VCaP (cell line): ENCODE measurements around the gene ROCK2.

ENCODE experiments used
- H3K27ac ChIP-seq: fragments of 450-650 bp; 2 replicates; pipeline ENCODE4 v1.5.1; 2017
- TF ChIP-seq, protein P1 (sequence below): fragments of 450-650 bp; conservative IDR thresholded peaks from 2 replicates; pipeline ENCODE4 v1.5.1; 2017; ENCODE audit warnings: mild to moderate bottlenecking, moderate library complexity

ROCK2 gene

DNA sequence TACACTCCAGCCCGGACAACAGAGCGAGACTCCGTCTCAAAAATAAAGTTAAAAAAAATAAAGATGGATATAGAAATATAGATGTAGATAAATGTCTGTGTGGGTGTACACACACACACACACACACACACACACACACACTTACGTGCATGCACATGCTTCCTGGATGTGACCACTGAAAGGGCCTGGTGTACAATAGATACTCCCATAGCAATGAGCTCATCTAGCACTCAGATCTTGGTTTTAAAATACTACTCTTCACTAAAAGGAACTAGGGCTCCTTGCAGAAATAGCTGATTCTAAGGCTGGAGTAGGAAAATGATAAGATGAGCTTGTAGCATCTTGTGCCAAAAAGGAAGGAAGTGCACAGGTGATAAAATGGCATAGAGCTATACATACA is 39.1 kb downstream of the ROCK2 start:
- TF ChIP-seq, protein P1, sequence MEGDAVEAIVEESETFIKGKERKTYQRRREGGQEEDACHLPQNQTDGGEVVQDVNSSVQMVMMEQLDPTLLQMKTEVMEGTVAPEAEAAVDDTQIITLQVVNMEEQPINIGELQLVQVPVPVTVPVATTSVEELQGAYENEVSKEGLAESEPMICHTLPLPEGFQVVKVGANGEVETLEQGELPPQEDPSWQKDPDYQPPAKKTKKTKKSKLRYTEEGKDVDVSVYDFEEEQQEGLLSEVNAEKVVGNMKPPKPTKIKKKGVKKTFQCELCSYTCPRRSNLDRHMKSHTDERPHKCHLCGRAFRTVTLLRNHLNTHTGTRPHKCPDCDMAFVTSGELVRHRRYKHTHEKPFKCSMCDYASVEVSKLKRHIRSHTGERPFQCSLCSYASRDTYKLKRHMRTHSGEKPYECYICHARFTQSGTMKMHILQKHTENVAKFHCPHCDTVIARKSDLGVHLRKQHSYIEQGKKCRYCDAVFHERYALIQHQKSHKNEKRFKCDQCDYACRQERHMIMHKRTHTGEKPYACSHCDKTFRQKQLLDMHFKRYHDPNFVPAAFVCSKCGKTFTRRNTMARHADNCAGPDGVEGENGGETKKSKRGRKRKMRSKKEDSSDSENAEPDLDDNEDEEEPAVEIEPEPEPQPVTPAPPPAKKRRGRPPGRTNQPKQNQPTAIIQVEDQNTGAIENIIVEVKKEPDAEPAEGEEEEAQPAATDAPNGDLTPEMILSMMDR: no peak
- H3K27ac ChIP-seq: no peak overlapping the region

DNA sequence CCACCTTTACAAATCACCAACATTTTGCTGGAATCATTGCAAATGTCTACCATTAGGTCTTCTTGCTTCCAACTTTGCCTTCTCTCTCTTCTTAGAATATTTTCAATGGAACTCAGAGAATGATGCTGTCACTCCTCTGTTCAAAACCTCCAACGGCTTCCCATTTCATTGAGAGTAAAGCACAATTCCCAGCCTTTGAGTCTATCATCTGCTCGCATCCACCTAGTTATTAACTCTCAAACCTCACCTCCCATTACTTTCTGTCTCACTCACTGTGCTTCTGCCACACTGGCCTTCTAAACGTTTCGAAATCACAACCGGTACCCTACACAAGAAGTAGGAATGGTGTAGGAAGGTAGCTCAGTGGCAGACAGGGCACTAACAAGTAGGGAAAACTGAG is 40.0 kb downstream of the ROCK2 start:
- TF ChIP-seq, protein P1: no peak
- H3K27ac ChIP-seq: no peak overlapping the region

DNA sequence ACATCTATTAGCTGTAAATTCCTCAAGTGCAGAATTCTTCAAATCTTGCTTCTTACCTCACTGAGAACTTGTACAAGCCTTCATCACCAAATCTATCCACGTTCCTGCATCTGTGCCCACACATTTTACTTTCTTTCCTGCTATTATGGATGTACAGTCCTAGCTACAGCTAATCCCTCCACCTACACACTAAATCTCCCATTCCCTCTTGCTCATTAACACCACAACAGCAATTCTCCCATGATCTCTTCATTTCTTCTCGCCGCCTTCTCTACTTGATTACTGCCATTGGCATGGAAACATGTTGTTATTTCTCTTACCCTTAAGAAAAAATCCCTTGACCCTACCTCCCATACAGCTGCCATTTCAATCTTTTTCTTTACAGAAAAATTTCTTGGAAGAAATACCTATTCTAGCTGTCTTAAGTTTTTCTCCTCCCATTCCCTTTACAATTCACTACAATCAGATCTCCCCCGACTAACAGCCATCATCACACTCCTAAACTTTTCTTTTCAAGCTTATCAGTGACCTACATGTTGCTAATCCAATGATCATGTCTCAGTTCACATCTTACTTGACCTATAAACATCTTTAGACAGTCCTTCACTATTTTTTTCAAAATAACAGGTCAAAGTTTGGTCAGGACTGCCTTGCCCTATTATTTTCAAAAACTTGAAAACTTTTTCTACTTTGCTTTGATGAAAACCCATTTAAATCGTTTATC is 41.0 kb downstream of the ROCK2 start:
- no peak overlapping the region for H3K27ac ChIP-seq
- TF ChIP-seq, protein P1: no peak

DNA sequence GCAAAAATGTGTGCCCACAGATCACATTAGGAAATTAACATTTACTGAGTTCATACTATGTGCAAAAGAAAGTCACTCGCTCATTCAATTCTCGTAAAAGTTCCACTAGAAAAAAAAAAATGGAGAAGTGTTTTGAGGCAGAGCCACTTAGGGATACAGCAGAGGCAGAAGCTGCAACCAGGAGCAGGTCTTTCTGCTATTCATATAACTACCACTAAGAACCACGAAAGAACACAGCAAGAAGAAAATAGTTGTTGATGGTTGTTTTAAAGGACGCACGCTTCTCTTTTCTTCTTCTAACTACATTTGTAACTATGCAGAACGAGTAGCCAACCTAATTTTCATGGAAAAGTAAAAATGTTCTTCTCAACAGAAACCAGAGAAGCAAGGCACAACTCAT is 45.0 kb downstream of the ROCK2 start:
- TF ChIP-seq, protein P1: no peak
- H3K27ac ChIP-seq: no peak overlapping the region

DNA sequence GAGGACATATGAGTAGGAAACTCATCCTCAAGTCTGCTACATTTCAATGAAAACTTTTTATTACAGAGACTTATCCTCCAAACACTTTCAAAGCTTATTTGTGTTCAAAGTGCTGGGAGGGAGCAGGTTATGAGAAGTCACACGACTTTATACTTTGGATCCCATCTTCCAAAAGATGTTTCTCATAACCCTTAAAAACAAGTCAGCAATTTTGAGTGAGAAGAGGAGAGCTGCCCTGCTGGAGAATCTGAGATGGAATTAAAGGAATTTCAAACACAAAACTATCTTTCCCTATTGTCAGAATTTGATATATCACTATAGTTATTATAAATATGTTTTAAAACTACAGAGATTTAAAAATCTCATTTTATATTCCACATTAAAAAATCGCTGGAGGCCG is 45.8 kb downstream of the ROCK2 start:
- H3K27ac ChIP-seq: no peak overlapping the region
- TF ChIP-seq, protein P1: no peak

DNA sequence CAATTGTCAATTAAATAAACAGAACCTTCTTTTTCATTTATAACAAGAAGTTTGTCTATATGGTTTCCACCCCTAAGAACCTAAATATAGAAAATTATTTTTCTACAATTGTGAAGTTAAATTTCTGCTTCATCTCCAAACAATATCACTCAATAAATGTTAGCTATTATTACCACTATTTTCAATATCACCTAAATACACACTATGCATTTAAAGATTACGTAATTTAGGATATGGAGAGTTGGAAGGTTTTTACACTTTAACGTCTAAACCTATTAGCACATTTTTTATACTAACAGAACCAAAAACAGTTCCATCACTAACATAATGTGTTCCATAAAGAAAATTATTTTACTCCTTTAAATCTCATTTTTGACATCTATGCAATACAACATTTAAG is 48.0 kb downstream of the ROCK2 start:
- no peak overlapping the region for H3K27ac ChIP-seq
- TF ChIP-seq, protein P1: no peak

DNA sequence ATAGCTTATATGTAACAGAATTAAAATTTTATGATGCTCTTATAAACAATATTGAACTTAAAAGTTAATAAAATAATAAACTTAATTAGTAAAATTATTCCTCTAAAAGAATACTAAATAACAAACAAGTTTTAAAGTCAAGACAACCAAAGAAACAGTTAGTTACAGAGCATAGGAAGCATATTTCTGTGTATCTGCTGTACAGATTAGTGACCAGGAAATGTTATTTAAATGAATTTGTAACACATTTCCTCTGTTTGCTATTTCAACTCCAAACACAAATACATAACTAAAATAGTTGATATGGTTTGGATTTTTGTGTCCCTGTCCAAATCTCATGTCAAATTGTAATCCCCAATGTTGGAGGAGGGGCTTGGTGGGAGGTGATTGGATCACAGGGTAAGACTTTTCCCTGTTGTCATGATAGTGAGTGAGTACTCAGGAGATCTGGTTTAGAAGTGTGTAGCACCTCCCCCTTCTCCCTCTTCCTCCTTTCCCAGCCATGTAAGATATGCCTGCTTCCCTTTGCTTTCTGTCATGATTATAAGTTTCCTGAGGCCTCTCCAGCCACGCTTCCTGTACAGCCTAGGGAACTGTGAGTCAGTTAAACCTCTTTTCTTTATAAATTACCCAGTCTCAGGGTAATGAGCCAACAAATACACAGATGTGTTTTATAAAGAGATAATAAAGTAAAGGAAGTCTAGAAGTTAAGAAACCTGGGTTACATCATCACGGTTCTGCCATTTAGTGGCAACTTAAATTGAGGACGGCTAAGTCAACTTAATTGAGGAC is 51.8 kb downstream of the ROCK2 start:
- TF ChIP-seq, protein P1: no peak
- H3K27ac ChIP-seq: no peak overlapping the region
